Smooth muscle cell of the coronary artery (primary cell): ENCODE results near the gene ARL2BP. TPM values are rescaled to one million over a fixed set of nuclear protein-coding genes. Genes with fewer than 3 reads are reported as not detected.

Experiments
- total RNA-seq: library from RNA; depleted of rRNA; stranded (reverse); fragments of >200 nt; gene quantifications from 2 replicates; pipeline ENCODE4 v1.2.3, GENCODE V29; 2014; ENCODE audit warnings: low replicate concordance

Gene ARL2BP
- 40.2 and 63.3 TPM in 2 replicates for total RNA-seq

DNA sequence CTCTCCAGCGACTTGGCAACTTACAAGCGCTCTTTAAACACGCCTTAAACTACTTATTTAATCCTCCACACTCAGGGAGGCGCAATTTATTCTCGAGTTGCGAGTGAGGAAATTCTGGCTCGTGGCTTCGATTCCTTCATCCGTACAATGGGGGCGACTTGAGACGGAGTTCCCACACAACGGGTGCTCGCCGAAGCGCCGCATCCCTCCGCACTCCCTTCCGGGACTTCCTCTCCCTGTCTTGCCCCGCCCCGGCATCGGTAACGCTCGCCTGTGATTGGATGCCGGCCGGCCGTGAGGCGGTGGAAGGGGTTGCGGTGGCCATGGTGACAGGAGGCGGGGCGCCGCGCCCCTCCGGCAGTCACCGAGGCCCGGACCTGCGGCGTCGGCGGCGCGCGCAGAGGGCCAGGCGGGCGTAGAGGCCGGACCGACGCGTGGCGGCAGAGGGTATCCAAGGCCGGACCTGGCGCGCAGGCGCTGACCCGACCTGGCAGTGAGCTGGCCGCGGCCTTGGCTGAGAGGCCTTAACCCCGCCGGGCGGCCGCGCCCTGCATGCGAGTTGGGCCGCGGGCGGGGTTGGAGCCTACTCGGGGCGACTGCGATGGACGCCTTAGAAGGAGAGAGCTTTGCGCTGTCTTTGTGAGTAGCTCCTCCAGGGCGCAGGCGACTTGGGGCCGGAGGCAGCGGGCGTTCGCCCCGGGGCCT is at the start of gene ARL2BP:
ARL2BP (plus strand) TSS at position 493 of the 705 bp plus-strand sequence; CDS start at position 602, 109 bp downstream.

DNA sequence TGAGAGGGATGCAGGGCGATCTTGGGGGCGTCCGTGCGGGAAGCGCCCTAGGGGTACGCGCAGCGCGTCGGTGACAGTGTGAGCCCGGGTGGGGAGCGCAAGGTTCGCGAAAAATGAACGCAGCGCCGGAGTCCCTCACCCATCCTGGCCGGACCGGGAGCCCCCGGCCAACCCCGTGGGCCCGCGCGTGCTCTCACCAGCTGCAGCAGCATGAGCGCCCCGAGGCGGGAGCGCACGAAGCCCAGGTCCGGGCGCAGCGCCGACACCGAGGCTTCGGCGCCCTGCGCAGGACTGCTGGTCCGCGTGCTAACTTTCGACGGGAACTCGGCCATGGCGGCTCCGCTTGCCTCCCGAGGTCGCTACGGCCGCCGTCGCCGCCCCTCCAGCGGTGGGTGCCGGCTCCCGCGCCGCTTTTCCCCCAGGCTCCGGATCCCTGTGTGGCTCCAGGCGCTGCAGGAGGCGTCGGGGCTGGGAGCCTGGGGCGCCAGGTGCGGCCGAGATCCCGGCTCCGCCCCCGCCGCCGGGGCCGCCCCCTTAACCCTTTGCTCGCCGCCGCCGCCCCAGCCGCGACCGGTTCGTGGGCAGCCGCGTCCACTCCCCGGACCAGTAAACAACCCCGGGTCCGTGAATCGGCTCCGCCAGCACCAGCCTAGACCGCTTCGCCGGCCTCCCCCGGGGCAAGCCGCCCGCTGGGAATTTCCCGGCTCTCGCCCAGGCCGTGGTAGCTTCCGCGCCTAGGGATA is 39.3 kb downstream of the ARL2BP start, which contains the start of gene PLLP:
PLLP (minus strand) TSS at position 464 of the 743 bp plus-strand sequence; CDS start at position 332, 132 bp downstream.

Other genes with a start within 250 kb of the ARL2BP start
- gene CPNE2, start 152.7 kb upstream of the ARL2BP start, total RNA-seq = 17.1 and 21.0 TPM in 2 replicates
- 32.4 and 65.8 TPM in 2 replicates for gene PSME3IP1, start 59.2 kb upstream of the ARL2BP start, total RNA-seq
- gene RSPRY1, start 58.9 kb upstream of the ARL2BP start, total RNA-seq = 52.1 and 58.3 TPM in 2 replicates
- 0.53 TPM in 1 of 2 replicates, not detected in the other for gene PLLP, start 39.4 kb downstream of the ARL2BP start, total RNA-seq
- gene CCL22, start 113.5 kb downstream of the ARL2BP start, total RNA-seq = not detected in 2 replicates
- gene CX3CL1, start 127.2 kb downstream of the ARL2BP start, total RNA-seq = 0.23 and 0.83 TPM in 2 replicates
- gene CCL17, start 159.5 kb downstream of the ARL2BP start, total RNA-seq = not detected in 2 replicates
- 18.6 and 46.3 TPM in 2 replicates for gene CIAPIN1, start 202.1 kb downstream of the ARL2BP start, total RNA-seq
- gene COQ9, start 202.2 kb downstream of the ARL2BP start, total RNA-seq = 43.0 and 52.5 TPM in 2 replicates
- 93.4 and 111 TPM in 2 replicates for gene POLR2C, start 217.4 kb downstream of the ARL2BP start, total RNA-seq
- 28.0 and 44.4 TPM in 2 replicates for gene DOK4, start 241.2 kb downstream of the ARL2BP start, total RNA-seq